Measurements from ENCODE around the gene ZC3H6.
"Not testable (repeated sequence)": the region's sequence is repeated elsewhere in the genome, so short reads cannot be mapped to it uniquely, and the experiment has no call there.

DNA sequence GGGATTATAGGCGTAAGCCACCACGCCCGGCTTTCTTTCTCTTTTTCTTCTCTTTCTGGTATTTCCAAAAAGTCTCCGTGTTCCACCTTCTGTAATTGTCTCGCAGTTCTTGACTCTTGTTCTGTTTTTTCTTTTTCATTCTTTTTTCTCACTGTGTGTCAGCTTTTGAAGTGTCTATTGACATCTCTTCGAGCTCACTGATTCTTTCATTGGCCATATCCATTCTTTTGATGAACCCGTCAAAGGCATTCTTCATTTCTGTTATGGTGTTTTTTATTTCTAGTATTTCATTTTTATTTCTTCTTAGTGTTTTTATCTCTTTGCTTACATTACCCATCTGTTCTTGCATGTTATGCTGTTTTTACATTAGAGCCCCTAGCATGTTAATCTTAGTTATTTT lies 84.7 kb downstream of the ZC3H6 start:
- TF ChIP-seq, protein P1, sequence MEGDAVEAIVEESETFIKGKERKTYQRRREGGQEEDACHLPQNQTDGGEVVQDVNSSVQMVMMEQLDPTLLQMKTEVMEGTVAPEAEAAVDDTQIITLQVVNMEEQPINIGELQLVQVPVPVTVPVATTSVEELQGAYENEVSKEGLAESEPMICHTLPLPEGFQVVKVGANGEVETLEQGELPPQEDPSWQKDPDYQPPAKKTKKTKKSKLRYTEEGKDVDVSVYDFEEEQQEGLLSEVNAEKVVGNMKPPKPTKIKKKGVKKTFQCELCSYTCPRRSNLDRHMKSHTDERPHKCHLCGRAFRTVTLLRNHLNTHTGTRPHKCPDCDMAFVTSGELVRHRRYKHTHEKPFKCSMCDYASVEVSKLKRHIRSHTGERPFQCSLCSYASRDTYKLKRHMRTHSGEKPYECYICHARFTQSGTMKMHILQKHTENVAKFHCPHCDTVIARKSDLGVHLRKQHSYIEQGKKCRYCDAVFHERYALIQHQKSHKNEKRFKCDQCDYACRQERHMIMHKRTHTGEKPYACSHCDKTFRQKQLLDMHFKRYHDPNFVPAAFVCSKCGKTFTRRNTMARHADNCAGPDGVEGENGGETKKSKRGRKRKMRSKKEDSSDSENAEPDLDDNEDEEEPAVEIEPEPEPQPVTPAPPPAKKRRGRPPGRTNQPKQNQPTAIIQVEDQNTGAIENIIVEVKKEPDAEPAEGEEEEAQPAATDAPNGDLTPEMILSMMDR (IDR thresholded peaks at IDR 0.05), result not testable (repeated sequence)
- TF ChIP-seq POLR2AphosphoS5 (IDR thresholded peaks at IDR 0.05; ENCODE audit: low read depth, low read length); REST (IDR thresholded peaks at IDR 0.05; ENCODE audit: low read depth, low read length); ELF1 (IDR thresholded peaks at IDR 0.05); JUND (IDR thresholded peaks at IDR 0.05); RCOR1 (IDR thresholded peaks at IDR 0.05; ENCODE audit: low read length): not testable (repeated sequence)
